ENCODE measurements around the gene DAG1. TPM values are rescaled to one million over a fixed set of nuclear protein-coding genes. Genes with fewer than 3 reads are reported as not detected.

Gene DAG1
- total RNA-seq, result 10 to 100 TPM; 22.0 to 27.8 TPM

DNA sequence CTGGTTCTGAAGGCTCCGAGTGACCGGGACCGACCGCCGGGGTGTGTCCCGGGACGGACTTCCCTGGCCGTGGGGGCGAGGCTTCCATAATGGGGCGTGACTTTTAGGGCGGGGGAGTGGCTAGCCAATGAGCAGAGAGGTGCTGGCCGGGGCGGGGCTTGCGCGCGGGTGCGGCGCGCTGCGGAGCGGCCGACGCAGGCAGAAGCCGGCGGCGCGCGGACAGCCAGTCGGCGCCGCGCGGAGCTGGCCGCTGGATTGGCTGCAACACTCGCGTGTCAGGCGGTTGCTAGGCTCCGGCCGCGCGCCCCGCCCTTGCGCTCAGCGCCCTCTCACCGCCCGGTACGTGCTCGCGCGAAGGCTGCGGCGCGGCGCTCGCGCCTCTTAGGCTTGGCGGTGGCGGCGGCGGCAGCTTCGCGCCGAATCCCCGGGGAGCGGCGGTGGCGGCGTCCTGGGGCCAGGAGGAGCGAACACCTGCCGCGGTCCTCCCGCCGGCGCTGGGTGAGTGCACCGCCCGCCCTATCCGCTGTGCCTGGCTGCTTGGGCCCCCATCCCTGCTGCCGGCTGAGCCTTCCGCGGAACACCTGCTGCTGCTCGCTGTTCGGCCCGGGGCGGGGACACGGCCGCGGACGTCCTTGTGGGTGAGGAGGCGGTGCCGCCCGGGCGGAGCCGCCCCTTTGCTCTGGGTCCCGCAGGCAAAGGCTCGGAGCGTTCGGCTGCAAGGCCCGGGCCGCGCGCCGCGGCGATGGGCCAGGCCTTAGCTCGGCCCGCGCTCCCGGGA is at the start of gene DAG1:
DAG1 (plus strand) TSS at position 332 of the 778 bp plus-strand sequence. CDS start 40,268 bp downstream, outside the sequence.
- Mint-ChIP-seq H3K9me3 (no peaks in the 10 kb centered on the region), H3K4me1 (ENCODE audit: low read depth in 2 of 2) (peaks cover 21% of the 10 kb centered on the region in 2 donors), H3K27ac (peak within 1 kb of the TSS; percentile 80 to 93), H3K4me3 (peak within 1 kb of the TSS; percentile 93), H3K27me3 (no peaks in the 10 kb centered on the region), H3K36me3 (no peaks in the 10 kb centered on the region)
- ATAC-seq, result peak; percentile 95 to 96
- DNase-seq (ENCODE audit: low spot score), result peak; percentile 97

GRCh38 chr3:49421890-49422378 is 48.1 kb upstream of the DAG1 start:
- Mint-ChIP-seq H3K4me3 (no peak overlapping the region), H3K4me1 (ENCODE audit: low read depth in 2 of 2) (peaks cover 43 to 49% of the 10 kb centered on the region in 2 donors), H3K36me3 (no peaks in the 10 kb centered on the region), H3K27ac (no peak overlapping the region), H3K9me3 (no peaks in the 10 kb centered on the region), H3K27me3 (no peaks in the 10 kb centered on the region)
- ATAC-seq (peak in 1 of 2 donors; percentile 9), DNase-seq (ENCODE audit: low spot score) (no peak)

GRCh38 chr3:49422379-49423248 is 47.5 kb upstream of the DAG1 start, which contains the start of gene AMT:
AMT (minus strand) TSS chr3:49422473; CDS start chr3:49422450, 23 bp downstream.
- H3K27me3 Mint-ChIP-seq, result no peaks in the 10 kb centered on the region
- no peaks in the 10 kb centered on the region for H3K36me3 Mint-ChIP-seq
- no peak for DNase-seq (ENCODE audit: low spot score)
- no peaks in the 10 kb centered on the region for H3K9me3 Mint-ChIP-seq
- no peak for ATAC-seq
- no peak within 1 kb of the TSS for H3K27ac Mint-ChIP-seq
- peaks cover 39 to 44% of the 10 kb centered on the region in 2 donors for H3K4me1 Mint-ChIP-seq (ENCODE audit: low read depth in 2 of 2)
- H3K4me3 Mint-ChIP-seq, result no peak within 1 kb of the TSS

DNA sequence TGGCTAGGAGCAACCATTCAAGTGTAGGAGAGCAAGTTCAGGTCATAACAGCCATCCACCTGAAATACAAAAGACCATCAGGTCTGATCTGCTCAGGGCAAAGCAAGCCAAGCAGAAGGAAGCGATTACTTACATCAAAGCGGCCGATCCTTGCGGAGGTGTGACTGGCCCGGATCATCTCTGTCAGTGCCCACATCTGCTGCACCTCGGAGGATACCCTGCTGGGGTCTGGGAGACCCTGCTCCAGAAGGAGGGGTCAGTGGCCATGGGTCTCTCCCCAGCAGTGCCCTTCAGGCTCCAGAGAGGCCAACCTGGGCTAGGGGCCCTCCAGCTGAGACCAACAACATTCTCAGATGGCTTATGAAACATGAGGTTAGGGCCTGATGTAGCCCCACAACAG is 45.3 kb upstream of the DAG1 start:
- peaks cover 39 to 40% of the 10 kb centered on the region in 2 donors for H3K4me1 Mint-ChIP-seq (ENCODE audit: low read depth in 2 of 2)
- H3K36me3 Mint-ChIP-seq, result no peaks in the 10 kb centered on the region
- ATAC-seq (no peak), DNase-seq (ENCODE audit: low spot score) (no peak)
- no peaks in the 10 kb centered on the region for H3K9me3 Mint-ChIP-seq
- H3K27ac Mint-ChIP-seq, result peak overlapping the region; percentile 47 to 56
- H3K4me3 Mint-ChIP-seq, result no peak overlapping the region
- no peaks in the 10 kb centered on the region for H3K27me3 Mint-ChIP-seq

GRCh38 chr3:49427586-49427985 is 42.5 kb upstream of the DAG1 start:
- Mint-ChIP-seq H3K36me3 (no peaks in the 10 kb centered on the region), H3K4me1 (ENCODE audit: low read depth in 2 of 2) (peaks cover 19 to 23% of the 10 kb centered on the region in 2 donors), H3K27me3 (no peaks in the 10 kb centered on the region), H3K4me3 (peak overlapping the region; percentile 92), H3K9me3 (no peaks in the 10 kb centered on the region), H3K27ac (peak overlapping the region; percentile 94 to 97)
- ATAC-seq, result no peak
- DNase-seq (ENCODE audit: low spot score), result no peak

GRCh38 chr3:49428752-49429080 is 41.4 kb upstream of the DAG1 start:
- no peak for DNase-seq (ENCODE audit: low spot score)
- ATAC-seq, result no peak
- Mint-ChIP-seq H3K9me3 (no peaks in the 10 kb centered on the region), H3K27me3 (no peaks in the 10 kb centered on the region), H3K4me3 (peak overlapping the region; percentile 92), H3K4me1 (ENCODE audit: low read depth in 2 of 2) (peaks cover 18 to 19% of the 10 kb centered on the region in 2 donors), H3K27ac (peak overlapping the region; percentile 94 to 97), H3K36me3 (no peaks in the 10 kb centered on the region)

GRCh38 chr3:49434731-49435130 is 35.3 kb upstream of the DAG1 start:
- Mint-ChIP-seq H3K9me3 (no peaks in the 10 kb centered on the region), H3K36me3 (no peaks in the 10 kb centered on the region), H3K27me3 (no peaks in the 10 kb centered on the region), H3K4me1 (ENCODE audit: low read depth in 2 of 2) (peaks cover 0 to under 1% of the 10 kb centered on the region in 2 donors), H3K4me3 (no peak overlapping the region), H3K27ac (no peak overlapping the region)
- ATAC-seq, result no peak
- DNase-seq (ENCODE audit: low spot score), result no peak

DNA sequence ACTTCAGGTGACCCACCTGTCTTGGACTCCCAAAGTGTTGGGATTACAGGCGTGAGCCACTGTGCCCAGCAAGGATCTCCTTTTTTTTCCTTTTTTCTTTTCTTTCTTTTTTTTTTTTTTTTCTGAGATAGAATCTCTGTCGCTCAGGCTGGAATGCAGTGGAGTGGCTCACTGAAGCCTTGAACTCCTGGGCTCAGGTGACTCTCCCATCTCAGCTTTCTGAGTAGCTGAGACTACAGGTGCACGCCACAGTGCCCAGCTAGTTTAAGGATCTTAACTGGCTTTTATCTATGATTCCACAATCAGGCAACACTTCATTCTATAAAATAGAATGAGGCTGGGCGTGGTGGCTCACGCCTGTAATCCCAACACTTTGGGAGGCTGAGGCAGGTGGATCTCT is 24.7 kb upstream of the DAG1 start:
- ATAC-seq, result no peak
- Mint-ChIP-seq H3K9me3 (no peaks in the 10 kb centered on the region), H3K36me3 (no peaks in the 10 kb centered on the region), H3K27ac (peak overlapping the region; percentile 57 to 83), H3K4me3 (no peak overlapping the region), H3K27me3 (no peaks in the 10 kb centered on the region), H3K4me1 (ENCODE audit: low read depth in 2 of 2) (peaks cover 4 to 8% of the 10 kb centered on the region in 2 donors)
- no peak for DNase-seq (ENCODE audit: low spot score)

- Mint-ChIP-seq H3K27ac (no peak overlapping the region), H3K4me1 (ENCODE audit: low read depth in 2 of 2) (peaks cover 4% of the 10 kb centered on the region in 2 donors), H3K27me3 (no peaks in the 10 kb centered on the region), H3K4me3 (no peak overlapping the region), H3K9me3 (no peaks in the 10 kb centered on the region), H3K36me3 (no peaks in the 10 kb centered on the region)
- ATAC-seq (no peak), DNase-seq (ENCODE audit: low spot score) (no peak)
Measured at GRCh38 chr3:49453621-49454020, 16.4 kb upstream of the DAG1 start.

GRCh38 chr3:49454458-49454857 is 15.6 kb upstream of the DAG1 start:
- no peaks in the 10 kb centered on the region for H3K9me3 Mint-ChIP-seq
- H3K36me3 Mint-ChIP-seq, result no peaks in the 10 kb centered on the region
- no peak overlapping the region for H3K4me3 Mint-ChIP-seq
- DNase-seq (ENCODE audit: low spot score), result no peak
- no peak for ATAC-seq
- H3K4me1 Mint-ChIP-seq (ENCODE audit: low read depth in 2 of 2), result no peaks in the 10 kb centered on the region
- H3K27me3 Mint-ChIP-seq, result no peaks in the 10 kb centered on the region
- H3K27ac Mint-ChIP-seq, result no peak overlapping the region

DNA sequence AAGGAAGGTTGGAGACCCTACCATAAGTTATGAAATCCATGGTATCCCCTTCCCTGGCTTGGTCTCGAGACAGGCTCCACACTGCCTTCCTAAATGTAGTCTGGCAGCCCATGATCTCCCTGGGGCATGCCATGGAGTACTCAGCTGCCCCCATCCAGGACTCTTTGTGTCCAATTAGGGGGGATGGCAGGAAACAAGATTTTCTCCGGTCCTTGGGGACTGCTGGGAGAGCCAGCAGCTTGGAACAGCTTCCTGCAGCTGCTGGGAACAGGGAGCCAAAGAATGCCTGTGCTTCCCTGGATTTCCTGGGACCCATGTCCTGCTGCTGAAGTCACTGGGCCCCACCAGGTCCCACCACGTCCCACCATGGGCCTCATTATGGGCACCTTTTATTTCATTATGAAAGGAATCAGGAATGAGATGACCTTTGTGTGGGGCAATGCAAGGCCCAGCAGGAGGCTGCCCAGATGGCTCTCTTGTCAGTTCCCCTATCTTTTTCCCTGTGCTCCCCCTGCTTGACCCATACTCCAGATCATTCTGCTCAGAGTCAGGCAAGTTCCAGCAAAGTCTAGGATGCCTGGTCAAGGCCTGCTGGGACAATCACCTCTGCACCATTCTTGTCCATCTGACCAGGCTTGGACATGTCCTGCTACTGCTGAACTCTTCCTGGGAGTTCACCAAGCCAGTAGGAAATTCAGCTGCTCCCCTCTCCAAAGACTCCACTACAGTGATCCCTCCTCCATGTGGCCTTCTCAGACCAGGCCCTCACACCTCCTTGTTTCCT is 15.0 kb upstream of the DAG1 start:
- Mint-ChIP-seq H3K9me3 (no peaks in the 10 kb centered on the region), H3K4me3 (no peak overlapping the region), H3K27ac (no peak overlapping the region), H3K36me3 (no peaks in the 10 kb centered on the region), H3K27me3 (no peaks in the 10 kb centered on the region), H3K4me1 (ENCODE audit: low read depth in 2 of 2) (no peaks in the 10 kb centered on the region)
- ATAC-seq (no peak), DNase-seq (ENCODE audit: low spot score) (no peak)

DNA sequence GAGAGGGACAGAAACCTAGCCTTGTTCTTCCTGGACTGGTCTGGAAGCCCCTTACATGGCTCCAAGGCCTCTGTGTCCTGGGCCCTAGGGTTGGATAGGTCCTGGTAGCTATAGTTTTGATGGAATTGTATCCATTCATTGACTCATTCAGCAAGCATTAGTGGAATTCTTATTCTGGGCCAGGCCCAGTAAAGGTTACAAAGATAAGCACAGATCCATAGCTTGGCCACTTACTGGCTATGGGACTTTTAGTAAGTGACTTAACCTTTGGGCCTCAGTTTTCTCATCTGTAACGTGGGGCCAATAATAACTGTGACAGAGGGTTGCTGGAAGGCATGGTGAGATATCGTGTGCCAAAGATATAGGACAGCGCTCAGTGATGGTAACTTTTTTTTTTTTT is 13.6 kb upstream of the DAG1 start:
- no peaks in the 10 kb centered on the region for H3K36me3 Mint-ChIP-seq
- H3K4me3 Mint-ChIP-seq, result no peak overlapping the region
- H3K27ac Mint-ChIP-seq, result no peak overlapping the region
- no peaks in the 10 kb centered on the region for H3K9me3 Mint-ChIP-seq
- H3K27me3 Mint-ChIP-seq, result no peaks in the 10 kb centered on the region
- no peak for ATAC-seq
- H3K4me1 Mint-ChIP-seq (ENCODE audit: low read depth in 2 of 2), result no peaks in the 10 kb centered on the region
- no peak for DNase-seq (ENCODE audit: low spot score)

DNA sequence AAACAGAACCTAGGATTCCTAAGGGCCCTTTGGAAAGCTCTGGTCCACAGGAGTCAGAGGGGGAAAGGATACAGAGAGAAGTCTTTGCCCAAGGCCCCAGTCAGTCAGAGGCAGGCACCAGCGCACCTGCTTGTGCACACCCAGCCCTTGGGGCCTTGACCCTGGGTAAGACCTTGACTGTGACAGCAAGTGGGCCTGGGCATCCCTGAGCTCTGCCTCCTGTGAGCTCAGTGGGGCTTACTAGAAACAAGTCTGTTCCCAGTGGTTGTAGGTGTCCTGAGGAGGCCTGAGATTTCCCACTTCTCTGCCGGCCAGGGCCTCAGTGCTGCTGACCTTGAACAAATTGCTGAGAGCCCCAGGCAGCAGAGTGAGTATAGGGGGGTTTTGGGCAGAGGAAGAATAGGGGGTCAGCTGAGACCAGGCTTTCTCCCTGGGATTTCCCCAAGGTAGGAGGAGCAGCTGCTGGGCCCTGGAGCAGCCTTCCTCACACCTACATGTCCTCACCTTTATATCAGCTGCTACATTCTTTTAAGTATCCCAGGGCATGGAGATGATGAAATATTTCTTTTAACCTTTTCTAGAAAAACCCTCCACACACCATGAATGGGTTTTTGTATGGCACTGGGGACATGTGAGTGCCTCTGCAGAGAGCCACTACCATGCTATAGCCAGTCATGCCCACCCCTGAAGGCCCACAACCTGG is 9.7 kb upstream of the DAG1 start:
- DNase-seq (ENCODE audit: low spot score) (no peak), ATAC-seq (peak in 1 of 2 donors; percentile 32)
- Mint-ChIP-seq H3K27ac (no peak overlapping the region), H3K9me3 (no peaks in the 10 kb centered on the region), H3K4me1 (ENCODE audit: low read depth in 2 of 2) (no peaks in the 10 kb centered on the region), H3K27me3 (no peaks in the 10 kb centered on the region), H3K4me3 (no peak overlapping the region), H3K36me3 (no peaks in the 10 kb centered on the region)
